Psoas muscle (tissue), 8 donors: ENCODE data around the gene GP1BB. TPM values are rescaled to one million over a fixed set of nuclear protein-coding genes. Genes with fewer than 3 reads are reported as not detected.

Experiments used
- ATAC-seq, 4 donors: fragments of 200-7000 bp; cut with Tn5 transposase; one replicate each; pipeline ENCODE4 v1.9.1; 2020; ENCODE audit warnings: moderate library complexity in 3 of 4, mild to moderate bottlenecking in 2 of 4
- DNase-seq, 2 donors: peaks; one replicate each; pipeline ENCODE4 v3.0.0-alpha.2; 2020
- H3K27ac ChIP-seq: fragments of 200-600 bp; one replicate; pipeline ENCODE4 v1.8.0; 2022
- H3K27me3 ChIP-seq, 3 donors: fragments of 200-600 bp in 1 of 3; one replicate each; pipeline versions ENCODE4 v1.6.1 to v1.8.0; 2013 to 2022; ENCODE audit warnings: low read length in 2 of 3, mild to moderate bottlenecking in 2 of 3, moderate library complexity in 1 of 3; ENCODE audit not compliant: insufficient read depth in 3 of 3
- H3K36me3 ChIP-seq, 2 donors: fragments of 200-600 bp in 1 of 2; one replicate each; pipeline versions ENCODE4 v1.6.1 to v1.8.0; 2013 to 2022; ENCODE audit warnings: low read depth in 1 of 2, mild to moderate bottlenecking in 1 of 2, moderate library complexity in 1 of 2; ENCODE audit not compliant: insufficient read depth in 1 of 2
- H3K4me1 ChIP-seq: fragments of 200-600 bp; one replicate; pipeline ENCODE4 v1.8.0; 2022
- H3K4me3 ChIP-seq: fragments of 200-600 bp; one replicate; pipeline ENCODE4 v1.8.0; 2022; ENCODE audit warnings: mild to moderate bottlenecking
- H3K9me3 ChIP-seq: fragments of 200-600 bp; one replicate; pipeline ENCODE4 v1.8.0; 2022
- CTCF ChIP-seq: fragments of 200-600 bp; IDR thresholded peaks from one replicate; pipeline ENCODE4 v1.8.0; 2022; ENCODE audit warnings: antibody characterized with exemption
- WGBS, 3 donors: extraction: QIAGEN DNeasy Blood & Tissue Kit; methylation state at CpG; one replicate each; pipeline versions ENCODE4 v1.1.6 to v1.1.7; 2013; 5-methylcytosine and 5-hydroxymethylcytosine counted together
- intact Hi-C, 2 donors: fragments of 100-400 bp; cut with DNase I; formaldehyde crosslinking; loops; one replicate each; pipeline versions ENCODE4 v1.11.0 to v1.14.2; 2022
- polyA plus RNA-seq, 3 donors: library from polyadenylated mRNA; stranded (reverse); fragments of 200-250 nt; gene quantifications; one replicate each; pipeline ENCODE4 v1.2.3, GENCODE V29; 2013
- total RNA-seq, 4 donors: library from RNA; stranded (reverse); fragmentation: NEBNext Ultra II Directional in 2 of 4; extraction: Animal tissue kit (Norgen Biotek cat#: 25700) in 2 of 4; gene quantifications; one replicate each; pipeline versions ENCODE4 v1.2.1 to v1.2.4, GENCODE V29; 2021 to 2023
- donor health status: healthy with polysubstance abuse.
- donor health status: DM: no; HTN: no; CAD: no; lungs with moderate emphysema.
- donor health status: Bipolar disorder and iron deficiency.
- donor health status: healthy.
- donor health status: DM: yes; HTN: yes; CAD: no.
- donor health status: DM: no; HTN: no; CAD: no.
- donor health status: DM: no; HTN: no; CAD: no.
- donor health status: DM: yes; HTN: yes; CAD: no.

The GP1BB gene
- total and polyA plus RNA-seq, 7 donors, result 0.14 to 1.8 (median 0.58) TPM; not detected in 3

GRCh38 chr22:19773470-19774040, 50.2 kb downstream of the GP1BB start:
- intact Hi-C loops, result no loop called here
- H3K36me3 ChIP-seq, result peaks cover 0 to 4% of the 10 kb centered on the region in 2 donors
- no peaks in the 10 kb centered on the region for H3K4me1 ChIP-seq
- WGBS, 3 donors, result 70 to 73% (median 72%) methylated on average over 9 of the region's 9 CpGs
- no peak for TF ChIP-seq CTCF
- peaks cover 0 to 5% (median 1%) of the 10 kb centered on the region in 3 donors for H3K27me3 ChIP-seq
- ATAC-seq (no peak), DNase-seq (peak; percentile 3 to 30)
- no peak overlapping the region for H3K4me3 ChIP-seq
- H3K9me3 ChIP-seq, result no peaks in the 10 kb centered on the region
- H3K27ac ChIP-seq, result no peak overlapping the region

Other genes with a start within 250 kb of the GP1BB start
- 10 to 100 TPM; 44.3 to 97.4 (median 58.4) TPM for gene UFD1, start 244.3 kb upstream of the GP1BB start, total RNA-seq
- gene UFD1, start 244.3 kb upstream of the GP1BB start, polyA plus RNA-seq, result 100 to 1,000 TPM in 2 of 3 donors, 10 to 100 TPM in 1; 79.6 to 226 (median 124) TPM
- under 1 TPM in 2 of 4 donors, not detected in 2; 0.50 to 0.71 TPM for gene CDC45, start 243.6 kb upstream of the GP1BB start, total RNA-seq
- under 1 TPM; 0.30 to 0.77 (median 0.73) TPM for gene CDC45, start 243.6 kb upstream of the GP1BB start, polyA plus RNA-seq
- 10 to 100 TPM; 23.0 to 57.2 (median 35.5) TPM for gene CLDN5, start 199.1 kb upstream of the GP1BB start, total RNA-seq
- 100 to 1,000 TPM in 2 of 3 donors, 10 to 100 TPM in 1; 25.4 to 138 (median 103) TPM for gene CLDN5, start 199.1 kb upstream of the GP1BB start, polyA plus RNA-seq
- 10 to 100 TPM in 1 of 4 donors, 1 to 10 TPM in 3; 6.0 to 10.9 (median 8.3) TPM for gene SEPTIN5, start 9.0 kb upstream of the GP1BB start, total RNA-seq
- 1 to 10 TPM; 3.7 to 7.0 (median 4.8) TPM for gene SEPTIN5, start 9.0 kb upstream of the GP1BB start, polyA plus RNA-seq
- gene TBX1, start 37.2 kb downstream of the GP1BB start, total RNA-seq, result 100 to 1,000 TPM in 2 of 4 donors, 10 to 100 TPM in 2; 76.0 to 112 (median 91.8) TPM
- 10 to 100 TPM; 18.2 to 80.8 (median 63.8) TPM for gene TBX1, start 37.2 kb downstream of the GP1BB start, polyA plus RNA-seq
- gene GNB1L, start 131.3 kb downstream of the GP1BB start, total RNA-seq, result 1 to 10 TPM; 1.5 to 3.4 (median 3.0) TPM
- 1 to 10 TPM; 3.3 to 7.6 (median 3.6) TPM for gene GNB1L, start 131.3 kb downstream of the GP1BB start, polyA plus RNA-seq
- 1 to 10 TPM; 5.3 to 9.7 (median 8.1) TPM for gene RTL10, start 131.3 kb downstream of the GP1BB start, total RNA-seq
- 1 to 10 TPM; 5.9 to 7.9 (median 6.3) TPM for gene RTL10, start 131.3 kb downstream of the GP1BB start, polyA plus RNA-seq
- 100 to 1,000 TPM in 2 of 4 donors, 10 to 100 TPM in 2; 63.6 to 146 (median 115) TPM for gene COMT, start 218.2 kb downstream of the GP1BB start, total RNA-seq
- 100 to 1,000 TPM; 100 to 142 (median 117) TPM for gene COMT, start 218.2 kb downstream of the GP1BB start, polyA plus RNA-seq
- gene TXNRD2, start 218.3 kb downstream of the GP1BB start, total RNA-seq, result 10 to 100 TPM; 18.4 to 35.1 (median 24.5) TPM
- gene TXNRD2, start 218.3 kb downstream of the GP1BB start, polyA plus RNA-seq, result 10 to 100 TPM; 13.7 to 23.5 (median 16.0) TPM